ENCODE results near the gene ANKRD13D.

DNA sequence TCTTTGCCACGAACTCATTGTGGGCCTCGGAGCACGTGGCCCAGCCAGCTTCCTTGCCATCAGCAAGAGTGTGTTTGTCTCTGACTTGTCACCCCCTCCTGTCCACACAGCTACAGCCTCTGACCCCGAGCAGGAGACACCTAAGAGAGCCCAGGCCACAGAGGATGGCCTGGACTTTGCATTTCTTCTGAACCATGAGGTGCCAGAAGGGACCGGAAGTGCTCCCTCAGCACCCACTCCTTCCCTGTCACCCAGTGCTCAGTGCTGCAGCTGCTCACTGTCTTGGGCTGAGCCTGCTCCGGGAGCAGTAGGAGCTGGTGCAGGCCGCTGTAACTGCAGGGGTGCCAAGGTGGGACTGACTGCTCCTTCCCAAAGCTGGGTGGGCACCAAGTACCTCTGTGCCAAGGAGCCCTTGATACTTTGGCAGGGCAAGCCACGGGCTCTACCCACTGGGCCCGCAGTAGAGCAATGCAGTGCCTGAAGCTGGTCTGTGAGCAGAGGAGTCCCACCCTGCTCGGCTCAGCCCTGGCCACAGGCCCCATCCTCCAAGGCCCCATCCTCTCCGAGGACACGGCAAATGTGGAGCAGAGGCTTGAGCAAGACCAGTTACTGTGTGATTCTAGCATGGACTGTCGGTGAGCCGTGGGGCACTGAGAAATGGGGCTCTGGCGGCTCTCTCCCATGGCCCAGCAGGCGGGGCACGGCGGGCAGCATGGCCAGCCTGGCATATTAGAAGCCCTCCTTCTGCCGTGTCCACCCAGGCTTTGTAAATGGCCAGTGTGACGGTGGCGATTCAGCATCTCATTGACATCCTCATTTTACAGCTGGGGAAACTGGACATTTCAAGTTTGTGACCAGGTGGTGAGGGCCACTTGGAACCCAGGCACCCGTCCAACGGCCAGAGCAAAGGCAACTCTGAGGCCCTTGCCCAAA, 16.5 kb upstream of the ANKRD13D start:
- TF ChIP-seq, protein P1, sequence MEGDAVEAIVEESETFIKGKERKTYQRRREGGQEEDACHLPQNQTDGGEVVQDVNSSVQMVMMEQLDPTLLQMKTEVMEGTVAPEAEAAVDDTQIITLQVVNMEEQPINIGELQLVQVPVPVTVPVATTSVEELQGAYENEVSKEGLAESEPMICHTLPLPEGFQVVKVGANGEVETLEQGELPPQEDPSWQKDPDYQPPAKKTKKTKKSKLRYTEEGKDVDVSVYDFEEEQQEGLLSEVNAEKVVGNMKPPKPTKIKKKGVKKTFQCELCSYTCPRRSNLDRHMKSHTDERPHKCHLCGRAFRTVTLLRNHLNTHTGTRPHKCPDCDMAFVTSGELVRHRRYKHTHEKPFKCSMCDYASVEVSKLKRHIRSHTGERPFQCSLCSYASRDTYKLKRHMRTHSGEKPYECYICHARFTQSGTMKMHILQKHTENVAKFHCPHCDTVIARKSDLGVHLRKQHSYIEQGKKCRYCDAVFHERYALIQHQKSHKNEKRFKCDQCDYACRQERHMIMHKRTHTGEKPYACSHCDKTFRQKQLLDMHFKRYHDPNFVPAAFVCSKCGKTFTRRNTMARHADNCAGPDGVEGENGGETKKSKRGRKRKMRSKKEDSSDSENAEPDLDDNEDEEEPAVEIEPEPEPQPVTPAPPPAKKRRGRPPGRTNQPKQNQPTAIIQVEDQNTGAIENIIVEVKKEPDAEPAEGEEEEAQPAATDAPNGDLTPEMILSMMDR (conservative IDR thresholded peaks at IDR 0.05; ENCODE audit: low read depth, low read length): no peak
- TF ChIP-seq EZH2phosphoT487 (IDR thresholded peaks at IDR 0.05; ENCODE audit: borderline replicate concordance, low read length) (no peak), EZH2 (IDR thresholded peaks at IDR 0.05; ENCODE audit: low read length, unreplicated experiment) (no peak)
